Calu3 (cell line): ENCODE data around the gene KCNS3. TPM values are rescaled to one million over a fixed set of nuclear protein-coding genes. Genes with fewer than 3 reads are reported as not detected.

Source experiments
- BruUV-seq: library from RNA; stranded (reverse); fragments of 400-500 nt; replicated peaks from 2 replicates; lab custom pipeline; 2021; lab: Mats Ljungman, UMichigan
- CTCF ChIA-PET: fragments of 300-600 bp; sonication (Branson Sonifier 250); formaldehyde crosslinking; loops from one replicate; lab custom pipeline; 2022; ENCODE audit warnings: antibody characterized with exemption; lab: Charles Lee
- DNase-seq: peaks from one replicate; pipeline ENCODE4 v3.0.0; 2022
- H3K27ac Mint-ChIP-seq: one replicate; pipeline ENCODE4 v1.8.0; 2022; ENCODE audit warnings: mixed read lengths; ENCODE audit not compliant: unreplicated experiment
- H3K27me3 Mint-ChIP-seq: one replicate; pipeline ENCODE4 v1.8.0; 2022; ENCODE audit warnings: mixed read lengths; ENCODE audit not compliant: unreplicated experiment
- H3K36me3 Mint-ChIP-seq: one replicate; pipeline ENCODE4 v1.8.0; 2022; ENCODE audit warnings: mild to moderate bottlenecking, moderate library complexity, mixed read lengths; ENCODE audit not compliant: insufficient read depth, unreplicated experiment
- H3K4me1 Mint-ChIP-seq: one replicate; pipeline ENCODE4 v1.8.0; 2022; ENCODE audit warnings: mild to moderate bottlenecking, low read depth, mixed read lengths; ENCODE audit not compliant: unreplicated experiment
- H3K4me3 Mint-ChIP-seq: one replicate; pipeline ENCODE4 v1.8.0; 2022; ENCODE audit warnings: mild to moderate bottlenecking, low read depth, moderate library complexity, mixed read lengths; ENCODE audit not compliant: unreplicated experiment
- H3K9me3 Mint-ChIP-seq: one replicate; pipeline ENCODE4 v1.8.0; 2022; ENCODE audit warnings: low read depth, mixed read lengths; ENCODE audit not compliant: unreplicated experiment
- intact Hi-C: fragments of 100-400 bp; cut with micrococcal nuclease; formaldehyde crosslinking; loops from one replicate; pipeline ENCODE4 v1.10.0; 2022; ENCODE audit not compliant: unreplicated experiment
- total RNA-seq: library from RNA; stranded (reverse); gene quantifications from 2 replicates; pipeline ENCODE4 v1.2.3, GENCODE V29; 2022
- TF ChIP-seq, protein P1 (sequence below): fragments of 200-600 bp; IDR thresholded peaks from one replicate; pipeline ENCODE4 v1.8.0; 2022; ENCODE audit warnings: antibody characterized with exemption; ENCODE audit not compliant: unreplicated experiment

Gene KCNS3
- total RNA-seq, 1 experiment from 2014 or later, result 5.0 TPM

DNA sequence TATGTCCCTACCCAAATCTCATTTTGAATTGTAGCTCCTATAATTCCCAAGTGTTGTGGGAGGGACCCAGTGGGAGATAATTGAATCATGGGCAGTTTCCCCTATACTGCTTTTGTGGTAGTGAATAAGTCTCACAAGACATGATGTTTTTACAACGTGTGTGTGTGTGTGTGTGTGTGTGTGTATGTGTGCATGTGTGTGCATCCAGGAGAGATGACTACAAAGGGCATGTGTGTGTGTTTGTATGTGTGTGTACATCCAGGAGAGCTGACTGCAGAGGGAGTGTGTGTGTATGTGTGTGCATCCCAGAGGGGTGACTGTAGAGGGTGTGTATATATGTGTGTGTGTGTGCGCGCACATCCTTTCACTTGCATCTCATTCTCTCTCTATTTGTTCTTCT is 86.7 kb downstream of the KCNS3 start:
- TF ChIP-seq, protein P1, sequence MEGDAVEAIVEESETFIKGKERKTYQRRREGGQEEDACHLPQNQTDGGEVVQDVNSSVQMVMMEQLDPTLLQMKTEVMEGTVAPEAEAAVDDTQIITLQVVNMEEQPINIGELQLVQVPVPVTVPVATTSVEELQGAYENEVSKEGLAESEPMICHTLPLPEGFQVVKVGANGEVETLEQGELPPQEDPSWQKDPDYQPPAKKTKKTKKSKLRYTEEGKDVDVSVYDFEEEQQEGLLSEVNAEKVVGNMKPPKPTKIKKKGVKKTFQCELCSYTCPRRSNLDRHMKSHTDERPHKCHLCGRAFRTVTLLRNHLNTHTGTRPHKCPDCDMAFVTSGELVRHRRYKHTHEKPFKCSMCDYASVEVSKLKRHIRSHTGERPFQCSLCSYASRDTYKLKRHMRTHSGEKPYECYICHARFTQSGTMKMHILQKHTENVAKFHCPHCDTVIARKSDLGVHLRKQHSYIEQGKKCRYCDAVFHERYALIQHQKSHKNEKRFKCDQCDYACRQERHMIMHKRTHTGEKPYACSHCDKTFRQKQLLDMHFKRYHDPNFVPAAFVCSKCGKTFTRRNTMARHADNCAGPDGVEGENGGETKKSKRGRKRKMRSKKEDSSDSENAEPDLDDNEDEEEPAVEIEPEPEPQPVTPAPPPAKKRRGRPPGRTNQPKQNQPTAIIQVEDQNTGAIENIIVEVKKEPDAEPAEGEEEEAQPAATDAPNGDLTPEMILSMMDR, result no peak
- intact Hi-C loops, result no loop called here
- DNase-seq, result no peak
- Mint-ChIP-seq H3K36me3 (no peaks in the 10 kb centered on the region), H3K9me3 (peaks cover 4% of the 10 kb centered on the region), H3K27me3 (peaks cover 6% of the 10 kb centered on the region), H3K4me3 (no peak overlapping the region), H3K27ac (no peak overlapping the region), H3K4me1 (no peaks in the 10 kb centered on the region)
- no TSS peak for BruUV-seq
- CTCF ChIA-PET, result no interaction called here

DNA sequence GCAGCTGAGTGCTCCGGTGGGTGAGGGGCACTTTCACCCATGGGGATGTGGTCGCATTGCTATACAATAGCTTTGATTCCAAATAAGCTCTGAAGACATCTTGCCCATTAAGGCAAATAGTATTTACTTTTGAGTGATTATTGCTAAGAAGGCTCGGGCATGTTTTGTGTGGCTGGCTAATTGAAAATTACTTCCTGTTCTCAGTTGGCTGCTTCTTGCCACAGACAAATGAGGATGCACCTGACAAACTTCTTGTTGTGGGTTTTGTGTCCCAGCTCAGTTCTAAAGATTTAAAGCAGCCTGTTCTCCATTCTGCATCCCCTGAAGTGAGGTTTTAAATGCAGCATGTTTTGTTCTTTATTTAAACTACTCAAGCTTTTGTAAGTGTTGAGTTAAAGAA is 88.3 kb downstream of the KCNS3 start:
- DNase-seq, result no peak
- Mint-ChIP-seq H3K36me3 (no peaks in the 10 kb centered on the region), H3K4me3 (no peak overlapping the region), H3K27ac (no peak overlapping the region), H3K9me3 (peaks cover 4% of the 10 kb centered on the region), H3K27me3 (peaks cover 15% of the 10 kb centered on the region), H3K4me1 (no peaks in the 10 kb centered on the region)
- BruUV-seq, result no TSS peak
- TF ChIP-seq, protein P1, result no peak
- intact Hi-C loops, result no loop called here
- CTCF ChIA-PET, result no interaction called here

DNA sequence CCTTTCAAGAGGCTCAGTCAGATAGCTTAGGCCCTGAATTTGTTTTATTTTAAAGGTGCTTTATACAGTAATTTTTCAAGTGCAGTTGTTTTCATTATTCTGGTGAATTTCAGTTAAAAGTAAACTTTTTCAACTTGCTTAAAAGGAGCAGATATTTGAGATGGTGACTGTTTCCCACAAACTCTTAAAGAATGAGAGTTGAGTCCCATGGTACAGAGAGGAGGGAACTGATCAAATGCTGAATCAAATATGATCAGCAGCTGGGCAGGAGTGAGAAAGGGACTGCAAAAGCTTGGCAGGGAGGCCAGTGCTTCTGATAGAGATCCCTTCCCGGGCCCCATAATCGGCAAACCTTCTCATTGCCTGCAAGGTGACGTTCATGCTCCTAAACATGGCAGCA is 91.2 kb downstream of the KCNS3 start:
- no peak for DNase-seq
- Mint-ChIP-seq H3K4me1 (no peaks in the 10 kb centered on the region), H3K4me3 (no peak overlapping the region), H3K9me3 (no peaks in the 10 kb centered on the region), H3K27ac (no peak overlapping the region), H3K27me3 (peaks cover 26% of the 10 kb centered on the region), H3K36me3 (no peaks in the 10 kb centered on the region)
- TF ChIP-seq, protein P1, result no peak
- CTCF ChIA-PET, result no interaction called here
- intact Hi-C loops, result no loop called here
- no TSS peak for BruUV-seq

DNA sequence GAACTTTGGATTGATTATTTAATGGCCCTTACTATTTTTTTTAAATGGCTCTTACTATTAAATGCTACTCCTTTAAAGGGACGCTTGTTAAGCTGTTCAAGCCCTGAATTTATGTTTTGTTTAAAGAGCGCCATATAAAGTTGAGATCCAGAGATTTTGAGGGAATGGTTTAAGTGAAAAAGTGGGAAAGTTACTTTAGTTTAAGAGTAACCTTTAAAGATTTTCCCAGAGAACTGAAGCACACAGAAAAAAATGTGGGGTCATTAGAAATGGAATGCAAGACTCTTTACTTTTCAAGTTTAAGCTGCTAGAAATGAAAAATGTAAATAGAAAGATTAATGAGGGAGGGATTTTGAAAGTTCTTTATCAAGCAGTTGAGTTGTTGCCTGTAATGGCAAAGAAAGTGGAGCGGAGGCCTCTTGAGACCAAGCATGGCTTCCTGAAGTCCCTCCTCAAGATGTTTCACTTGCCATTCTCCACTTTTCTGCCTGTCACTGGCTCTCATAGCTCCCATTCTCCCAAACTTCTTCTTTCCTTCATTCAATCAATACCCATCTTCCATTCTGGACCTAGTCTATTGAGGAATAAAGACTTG is 93.2 kb downstream of the KCNS3 start:
- H3K4me3 Mint-ChIP-seq, result no peak overlapping the region
- H3K36me3 Mint-ChIP-seq, result no peaks in the 10 kb centered on the region
- DNase-seq, result no peak
- no peaks in the 10 kb centered on the region for H3K4me1 Mint-ChIP-seq
- no peaks in the 10 kb centered on the region for H3K9me3 Mint-ChIP-seq
- TF ChIP-seq, protein P1, result no peak
- CTCF ChIA-PET, result no interaction called here
- no TSS peak for BruUV-seq
- H3K27me3 Mint-ChIP-seq, result peaks cover 26% of the 10 kb centered on the region
- intact Hi-C loops, result no loop called here
- H3K27ac Mint-ChIP-seq, result no peak overlapping the region
